ENCODE data around the gene LRRC27.
A peak's percentile ranks its signal among the peaks of the same experiment; 100 is the strongest.

Gene LRRC27

GRCh38 chr10:132392811-132393694 lies 61.1 kb downstream of the LRRC27 start:
- DNase-seq: no peak

GRCh38 chr10:132393695-132394181 lies 61.7 kb downstream of the LRRC27 start:
- DNase-seq: no peak

GRCh38 chr10:132394201-132394811 lies 62.3 kb downstream of the LRRC27 start:
- no peak for DNase-seq

GRCh38 chr10:132394936-132395703 lies 63.1 kb downstream of the LRRC27 start:
- DNase-seq: no peak

- no peak for DNase-seq
Measured at GRCh38 chr10:132395704-132396493, 63.9 kb downstream of the LRRC27 start.

- DNase-seq: no peak
Measured at GRCh38 chr10:132396494-132397035, 64.6 kb downstream of the LRRC27 start.

GRCh38 chr10:132397036-132397541 lies 65.1 kb downstream of the LRRC27 start, which contains the start of gene PWWP2B:
Gene PWWP2B (plus strand): TSS chr10:132397200. CDS start chr10:132397227, 27 bp downstream.
- no peak for DNase-seq

GRCh38 chr10:132397671-132398565 lies 65.9 kb downstream of the LRRC27 start:
- DNase-seq: peak; percentile 24

GRCh38 chr10:132398566-132398991 lies 66.6 kb downstream of the LRRC27 start:
- DNase-seq: no peak

GRCh38 chr10:132399117-132400035 lies 67.4 kb downstream of the LRRC27 start:
- DNase-seq: no peak

- DNase-seq: no peak
Measured at GRCh38 chr10:132400041-132400546, 68.1 kb downstream of the LRRC27 start.

GRCh38 chr10:132400547-132401151 lies 68.7 kb downstream of the LRRC27 start:
- DNase-seq: no peak

GRCh38 chr10:132401401-132402118 lies 69.6 kb downstream of the LRRC27 start:
- DNase-seq: no peak

GRCh38 chr10:132402781-132403241 lies 70.8 kb downstream of the LRRC27 start:
- DNase-seq: no peak

- DNase-seq: no peak
Measured at GRCh38 chr10:132403511-132404168, 71.6 kb downstream of the LRRC27 start.

GRCh38 chr10:132404169-132404880 lies 72.3 kb downstream of the LRRC27 start:
- no peak for DNase-seq
